Measurements from ENCODE around the gene HIVEP3. TPM values are rescaled to one million over a fixed set of nuclear protein-coding genes. Genes with fewer than 3 reads are reported as not detected.

The HIVEP3 gene
- total RNA-seq, 2 donors from 2014 or later, result 0.13 to 0.99 TPM

DNA sequence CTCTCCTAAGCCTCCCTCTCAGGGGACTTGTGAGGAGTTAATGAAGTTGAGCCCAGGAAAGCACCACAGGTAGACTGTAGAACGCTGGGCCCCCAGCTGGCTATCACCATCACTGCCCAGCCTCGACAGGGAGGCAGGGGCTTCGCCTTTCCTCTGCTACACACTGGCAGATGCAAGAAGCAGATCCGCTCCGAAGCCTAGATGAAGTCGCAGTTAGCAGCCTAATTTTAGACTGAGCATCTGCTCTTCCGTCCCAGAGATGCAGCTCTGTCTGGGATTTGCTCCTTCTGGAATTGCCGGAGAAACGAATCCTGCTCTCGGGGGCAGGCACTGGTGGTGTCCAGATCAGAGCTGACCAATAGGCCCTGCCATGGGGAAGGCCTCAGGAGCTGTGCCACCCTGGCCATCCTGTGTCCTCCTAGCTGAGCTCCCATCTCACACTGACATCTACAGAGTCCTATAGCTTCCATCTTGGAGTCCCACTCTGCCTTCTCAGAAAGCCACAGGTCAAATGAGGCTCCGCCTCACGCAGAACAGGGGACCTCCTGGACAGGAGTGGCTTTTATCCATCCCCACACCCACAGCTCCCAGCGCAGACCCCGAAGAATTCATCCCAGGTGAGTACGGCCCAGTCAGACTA, 247.5 kb downstream of the HIVEP3 start:
- H3K9me3 Mint-ChIP-seq, result no peaks in the 10 kb centered on the region
- H3K4me1 Mint-ChIP-seq, result peaks cover 22% of the 10 kb centered on the region
- Histone ChIP-seq H3K36me3 (ENCODE audit: control insufficient read depth, insufficient read depth, low read length) (no peaks in the 10 kb centered on the region), H3K9ac (ENCODE audit: extremely low read depth, low read length, poor library complexity, severe bottlenecking) (no peak overlapping the region), H3K27me3 (ENCODE audit: control insufficient read depth, insufficient read depth, low read length, poor library complexity, severe bottlenecking) (no peaks in the 10 kb centered on the region), H3K27ac (ENCODE audit: low read depth, low read length) (no peak overlapping the region), H3K4me3 (ENCODE audit: low read length) (no peak overlapping the region), H3K4me1 (ENCODE audit: control insufficient read depth, insufficient read depth, low read length) (peaks cover 8% of the 10 kb centered on the region), H3K9me3 (ENCODE audit: control insufficient read depth, low read length) (no peaks in the 10 kb centered on the region)
- no peak overlapping the region for H3K4me3 Mint-ChIP-seq
- no peaks in the 10 kb centered on the region for H3K36me3 Mint-ChIP-seq (ENCODE audit: low read depth)
- peaks cover 13% of the 10 kb centered on the region for H3K27me3 Mint-ChIP-seq (ENCODE audit: insufficient read depth)
- TF ChIP-seq, protein P1, sequence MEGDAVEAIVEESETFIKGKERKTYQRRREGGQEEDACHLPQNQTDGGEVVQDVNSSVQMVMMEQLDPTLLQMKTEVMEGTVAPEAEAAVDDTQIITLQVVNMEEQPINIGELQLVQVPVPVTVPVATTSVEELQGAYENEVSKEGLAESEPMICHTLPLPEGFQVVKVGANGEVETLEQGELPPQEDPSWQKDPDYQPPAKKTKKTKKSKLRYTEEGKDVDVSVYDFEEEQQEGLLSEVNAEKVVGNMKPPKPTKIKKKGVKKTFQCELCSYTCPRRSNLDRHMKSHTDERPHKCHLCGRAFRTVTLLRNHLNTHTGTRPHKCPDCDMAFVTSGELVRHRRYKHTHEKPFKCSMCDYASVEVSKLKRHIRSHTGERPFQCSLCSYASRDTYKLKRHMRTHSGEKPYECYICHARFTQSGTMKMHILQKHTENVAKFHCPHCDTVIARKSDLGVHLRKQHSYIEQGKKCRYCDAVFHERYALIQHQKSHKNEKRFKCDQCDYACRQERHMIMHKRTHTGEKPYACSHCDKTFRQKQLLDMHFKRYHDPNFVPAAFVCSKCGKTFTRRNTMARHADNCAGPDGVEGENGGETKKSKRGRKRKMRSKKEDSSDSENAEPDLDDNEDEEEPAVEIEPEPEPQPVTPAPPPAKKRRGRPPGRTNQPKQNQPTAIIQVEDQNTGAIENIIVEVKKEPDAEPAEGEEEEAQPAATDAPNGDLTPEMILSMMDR (conservative IDR thresholded peaks at IDR 0.05), result no peak
- 91 to 92% methylated on average over 13 to 15 of the region's 15 CpGs for WGBS, 2 experiments (ENCODE audit: insufficient coverage in 1 of 2, insufficient read length in 1 of 2)
- H3K27ac Mint-ChIP-seq, result no peak overlapping the region
- no peak for DNase-seq

DNA sequence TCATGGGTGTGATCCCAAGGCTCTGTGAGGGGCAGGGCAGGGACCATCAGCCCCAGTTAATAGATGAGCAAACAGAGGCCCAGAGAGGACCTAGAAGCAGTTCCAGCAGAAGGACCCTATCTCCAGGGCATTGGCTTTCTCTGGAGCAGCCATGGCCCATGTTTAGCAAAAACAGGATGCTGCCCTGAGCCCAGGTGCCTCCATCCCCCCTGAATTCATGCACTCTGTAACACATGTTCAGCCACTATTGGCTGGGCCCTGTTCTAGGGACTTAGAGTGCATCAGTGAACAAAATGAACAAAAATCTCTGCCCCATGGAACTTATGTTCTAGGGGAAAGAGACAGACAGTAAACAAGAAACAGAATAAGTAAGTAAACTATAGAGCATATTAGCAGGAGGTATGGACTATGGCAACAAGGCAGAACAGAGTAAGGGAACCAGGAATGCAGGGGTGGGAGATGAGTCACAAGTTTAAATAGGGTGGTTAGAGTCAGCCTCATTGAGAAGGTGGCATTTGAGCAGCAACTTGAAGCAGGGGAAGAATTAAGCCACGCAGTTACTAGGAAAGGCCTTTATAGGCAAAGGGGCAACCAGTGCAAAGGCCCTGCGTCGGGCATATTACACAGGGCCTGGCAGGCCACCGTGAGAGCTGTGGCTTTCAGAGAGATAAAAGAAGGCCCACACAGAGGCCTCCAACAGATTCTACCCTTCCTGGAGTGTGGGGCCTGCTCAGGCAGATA, 248.3 kb downstream of the HIVEP3 start:
- peaks cover 8% of the 10 kb centered on the region for H3K4me1 ChIP-seq (ENCODE audit: control insufficient read depth, insufficient read depth, low read length)
- 81% methylated on average over 4 of the region's 4 CpGs; no CpG with 5 or more reads in 1 of the 2 experiments for WGBS, 2 experiments (ENCODE audit: insufficient coverage in 1 of 2, insufficient read length in 1 of 2)
- H3K36me3 ChIP-seq (ENCODE audit: control insufficient read depth, insufficient read depth, low read length), result no peaks in the 10 kb centered on the region
- Mint-ChIP-seq H3K9me3 (no peaks in the 10 kb centered on the region), H3K4me1 (peaks cover 23% of the 10 kb centered on the region), H3K36me3 (ENCODE audit: low read depth) (no peaks in the 10 kb centered on the region), H3K4me3 (no peak overlapping the region), H3K27ac (no peak overlapping the region), H3K27me3 (ENCODE audit: insufficient read depth) (peaks cover 14% of the 10 kb centered on the region)
- no peaks in the 10 kb centered on the region for H3K27me3 ChIP-seq (ENCODE audit: control insufficient read depth, insufficient read depth, low read length, poor library complexity, severe bottlenecking)
- no peak overlapping the region for H3K4me3 ChIP-seq (ENCODE audit: low read length)
- no peaks in the 10 kb centered on the region for H3K9me3 ChIP-seq (ENCODE audit: control insufficient read depth, low read length)
- no peak for DNase-seq
- no peak overlapping the region for H3K27ac ChIP-seq (ENCODE audit: low read depth, low read length)
- no peak overlapping the region for H3K9ac ChIP-seq (ENCODE audit: extremely low read depth, low read length, poor library complexity, severe bottlenecking)
- TF ChIP-seq, protein P1 (conservative IDR thresholded peaks at IDR 0.05), result no peak

DNA sequence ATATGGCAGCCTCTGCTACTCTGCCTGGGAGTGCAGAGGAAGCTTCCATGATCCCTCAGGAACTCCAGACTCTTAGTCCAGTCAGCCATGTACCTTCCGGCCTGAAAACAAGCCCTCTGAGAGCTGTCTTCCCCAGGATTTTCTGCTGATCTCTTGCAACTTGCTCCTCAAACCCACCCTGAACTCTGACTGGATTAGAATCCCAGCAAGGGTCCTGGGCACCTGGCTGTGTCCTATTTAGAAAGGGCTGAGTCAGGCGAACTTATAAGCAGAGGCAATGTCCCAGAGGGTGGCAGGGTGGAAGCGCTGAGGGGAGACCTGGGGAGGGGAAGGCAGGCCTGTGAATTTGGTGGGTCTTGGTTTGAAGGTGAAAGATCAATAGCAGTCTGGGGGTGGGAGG, 249.8 kb downstream of the HIVEP3 start:
- Histone ChIP-seq H3K9ac (ENCODE audit: extremely low read depth, low read length, poor library complexity, severe bottlenecking) (no peak overlapping the region), H3K4me3 (ENCODE audit: low read length) (no peak overlapping the region), H3K27me3 (ENCODE audit: control insufficient read depth, insufficient read depth, low read length, poor library complexity, severe bottlenecking) (no peaks in the 10 kb centered on the region), H3K27ac (ENCODE audit: low read depth, low read length) (no peak overlapping the region), H3K4me1 (ENCODE audit: control insufficient read depth, insufficient read depth, low read length) (peaks cover 17% of the 10 kb centered on the region), H3K36me3 (ENCODE audit: control insufficient read depth, insufficient read depth, low read length) (no peaks in the 10 kb centered on the region), H3K9me3 (ENCODE audit: control insufficient read depth, low read length) (no peaks in the 10 kb centered on the region)
- H3K9me3 Mint-ChIP-seq, result no peaks in the 10 kb centered on the region
- H3K36me3 Mint-ChIP-seq (ENCODE audit: low read depth), result no peaks in the 10 kb centered on the region
- TF ChIP-seq, protein P1 (conservative IDR thresholded peaks at IDR 0.05), result no peak
- peaks cover 17% of the 10 kb centered on the region for H3K27me3 Mint-ChIP-seq (ENCODE audit: insufficient read depth)
- 92 to 100% methylated on average over 1 to 3 of the region's 3 CpGs for WGBS, 2 experiments (ENCODE audit: insufficient coverage in 1 of 2, insufficient read length in 1 of 2)
- no peak overlapping the region for H3K4me3 Mint-ChIP-seq
- no peak for DNase-seq
- no peak overlapping the region for H3K27ac Mint-ChIP-seq
- peaks cover 36% of the 10 kb centered on the region for H3K4me1 Mint-ChIP-seq
